Kidney (tissue), 14 donors: ENCODE data around the gene CLEC2L. TPM values are rescaled to one million over a fixed set of nuclear protein-coding genes. Genes with fewer than 3 reads are reported as not detected.

Experiments
- DNase-seq, 5 donors: peaks; one replicate each; pipeline ENCODE4 v3.0.0-alpha.2; 2013 to 2020
- FAIRE-seq: peaks from 2 replicates; lab custom pipeline; 2012; peaks lifted over from hg19 to GRCh38; lab: Jason Lieb, UNC
- H3K27ac ChIP-seq, 2 donors: one replicate each; pipeline ENCODE4 v1.7.0; 2013; ENCODE audit warnings: low read depth in 2 of 2, low read length in 2 of 2, inconsistent platforms in 1 of 2
- H3K27me3 ChIP-seq: one replicate; pipeline ENCODE4 v1.7.1; 2013; ENCODE audit warnings: low read length, inconsistent platforms; ENCODE audit not compliant: control insufficient read depth, insufficient read depth
- H3K36me3 ChIP-seq, 3 donors: one replicate each; pipeline versions ENCODE4 v1.7.0 to v1.7.1; 2013; ENCODE audit warnings: low read length in 3 of 3, control low read depth in 1 of 3, inconsistent platforms in 1 of 3; ENCODE audit not compliant: insufficient read depth in 3 of 3, control insufficient read depth in 2 of 3
- H3K4me1 ChIP-seq, 3 donors: one replicate each; pipeline versions ENCODE4 v1.7.0 to v1.7.1; 2013; ENCODE audit warnings: low read length in 3 of 3, inconsistent platforms in 1 of 3, low read depth in 1 of 3; ENCODE audit not compliant: control insufficient read depth in 2 of 3, insufficient read depth in 2 of 3
- H3K4me3 ChIP-seq, 3 donors: one replicate each; pipeline versions ENCODE4 v1.7.0 to v1.8.1; 2013; ENCODE audit warnings: low read length in 3 of 3, control low read depth in 1 of 3, inconsistent platforms in 1 of 3
- H3K9ac ChIP-seq, 3 donors: one replicate each; pipeline versions ENCODE4 v1.7.0 to v1.7.1; 2013; ENCODE audit warnings: low read length in 3 of 3, control low read depth in 1 of 3, inconsistent platforms in 1 of 3
- H3K9me3 ChIP-seq, 3 donors: one replicate each; pipeline versions ENCODE4 v1.7.0 to v1.7.1; 2013; ENCODE audit warnings: low read length in 3 of 3, control low read depth in 1 of 3, inconsistent platforms in 1 of 3; ENCODE audit not compliant: control insufficient read depth in 2 of 3, insufficient read depth in 1 of 3
- CTCF ChIP-seq: IDR thresholded peaks from 3 replicates; pipeline ENCODE4 v1.5.1; 2012; ENCODE audit warnings: mild to moderate bottlenecking, moderate library complexity, borderline replicate concordance; ENCODE audit not compliant: insufficient read depth; ENCODE audit errors: extremely low read depth
- intact Hi-C: fragments of 100-400 bp; cut with DNase I; formaldehyde crosslinking; loops from one replicate; pipeline ENCODE4 v1.11.1; 2022
- polyA plus RNA-seq: library from polyadenylated mRNA; stranded (reverse); fragments of 350-450 nt; fragmentation: Illumina TruSeq; extraction: RNeasy Lipid Tissue Mini Kit (QIAGEN cat#74804); gene quantifications from one replicate; pipeline ENCODE4 v1.2.3, GENCODE V29; 2014; ENCODE audit warnings: low read depth, low replicate concordance; ENCODE audit not compliant: insufficient read depth
- total RNA-seq: library from RNA; stranded (reverse); fragmentation: NEBNext Ultra II Directional; extraction: Animal tissue kit (Norgen Biotek cat#: 25700); gene quantifications from one replicate; pipeline ENCODE4 v1.2.1, GENCODE V29; 2021
- donor health status: control.
- donor health status: control.
- donor health status: control.
- donor health status: control.
- donor health status: control.
- donor health status: DM: yes; HTN: yes; CAD: no.
- donor health status: Normal renal cell carcinoma (clear cell type).

Gene CLEC2L
- total and polyA plus RNA-seq, 2 donors from 2014 or later, result not detected

GRCh38 chr7:139566736-139567646 is 43.5 kb downstream of the CLEC2L start:
- intact Hi-C loops, result no loop called here
- H3K9ac ChIP-seq, result no peak overlapping the region
- H3K36me3 ChIP-seq, result peaks cover 0 to 2% (median 0%) of the 10 kb centered on the region in 3 donors
- no peaks in the 10 kb centered on the region for H3K4me1 ChIP-seq
- H3K4me3 ChIP-seq, result no peak overlapping the region
- H3K9me3 ChIP-seq, result no peaks in the 10 kb centered on the region
- DNase-seq, result no peak
- no peak for FAIRE-seq
- no peak for TF ChIP-seq CTCF
- no peaks in the 10 kb centered on the region for H3K27me3 ChIP-seq
- H3K27ac ChIP-seq, result no peak overlapping the region

- no peaks in the 10 kb centered on the region for H3K4me1 ChIP-seq
- DNase-seq, result no peak
- intact Hi-C loops, result no loop called here
- no peaks in the 10 kb centered on the region for H3K9me3 ChIP-seq
- FAIRE-seq, result no peak
- H3K27ac ChIP-seq, result no peak overlapping the region
- H3K4me3 ChIP-seq, result no peak overlapping the region
- H3K27me3 ChIP-seq, result no peaks in the 10 kb centered on the region
- no peak for TF ChIP-seq CTCF
- peaks cover 0 to 2% (median 0%) of the 10 kb centered on the region in 3 donors for H3K36me3 ChIP-seq
- no peak overlapping the region for H3K9ac ChIP-seq
Measured at GRCh38 chr7:139567647-139568345, 44.3 kb downstream of the CLEC2L start.

GRCh38 chr7:139568346-139568675 is 44.8 kb downstream of the CLEC2L start:
- H3K27ac ChIP-seq, result no peak overlapping the region

More at GRCh38 chr7:139568346-139568675, 44.8 kb downstream of the CLEC2L start:
- Histone ChIP-seq H3K27me3 (no peaks in the 10 kb centered on the region), H3K4me3 (no peak overlapping the region), H3K9me3 (no peaks in the 10 kb centered on the region), H3K4me1 (no peaks in the 10 kb centered on the region), H3K9ac (no peak overlapping the region), H3K36me3 (peaks cover 0 to 2% (median 0%) of the 10 kb centered on the region in 3 donors)
- no peak for TF ChIP-seq CTCF
- DNase-seq, result no peak
- no peak for FAIRE-seq
- intact Hi-C loops, result no loop called here
